Astrocyte of the cerebellum (primary cell): ENCODE results near the gene FLNA.

ENCODE experiments used
- DNase-seq: peaks from one replicate; pipeline ENCODE4 v3.0.0-alpha.2; 2011; ENCODE audit warnings: low read depth
- H3K4me3 ChIP-seq: 2 replicates; pipeline ENCODE4 v1.5.1; 2011; ENCODE audit warnings: mild to moderate bottlenecking, low read depth, low read length, moderate library complexity
- in situ Hi-C: cut with HindIII; loops from 2 replicates; pipeline ENCODE4 v1.10.0; 2017; ENCODE audit warnings: low sequenced_read_pairs
- TF ChIP-seq, protein P1 (sequence below): IDR thresholded peaks from 2 replicates; pipeline ENCODE4 v1.5.1; 2012; ENCODE audit warnings: low read length, low read depth, moderate library complexity, mild to moderate bottlenecking; ENCODE audit errors: missing control alignments

FLNA gene

DNA sequence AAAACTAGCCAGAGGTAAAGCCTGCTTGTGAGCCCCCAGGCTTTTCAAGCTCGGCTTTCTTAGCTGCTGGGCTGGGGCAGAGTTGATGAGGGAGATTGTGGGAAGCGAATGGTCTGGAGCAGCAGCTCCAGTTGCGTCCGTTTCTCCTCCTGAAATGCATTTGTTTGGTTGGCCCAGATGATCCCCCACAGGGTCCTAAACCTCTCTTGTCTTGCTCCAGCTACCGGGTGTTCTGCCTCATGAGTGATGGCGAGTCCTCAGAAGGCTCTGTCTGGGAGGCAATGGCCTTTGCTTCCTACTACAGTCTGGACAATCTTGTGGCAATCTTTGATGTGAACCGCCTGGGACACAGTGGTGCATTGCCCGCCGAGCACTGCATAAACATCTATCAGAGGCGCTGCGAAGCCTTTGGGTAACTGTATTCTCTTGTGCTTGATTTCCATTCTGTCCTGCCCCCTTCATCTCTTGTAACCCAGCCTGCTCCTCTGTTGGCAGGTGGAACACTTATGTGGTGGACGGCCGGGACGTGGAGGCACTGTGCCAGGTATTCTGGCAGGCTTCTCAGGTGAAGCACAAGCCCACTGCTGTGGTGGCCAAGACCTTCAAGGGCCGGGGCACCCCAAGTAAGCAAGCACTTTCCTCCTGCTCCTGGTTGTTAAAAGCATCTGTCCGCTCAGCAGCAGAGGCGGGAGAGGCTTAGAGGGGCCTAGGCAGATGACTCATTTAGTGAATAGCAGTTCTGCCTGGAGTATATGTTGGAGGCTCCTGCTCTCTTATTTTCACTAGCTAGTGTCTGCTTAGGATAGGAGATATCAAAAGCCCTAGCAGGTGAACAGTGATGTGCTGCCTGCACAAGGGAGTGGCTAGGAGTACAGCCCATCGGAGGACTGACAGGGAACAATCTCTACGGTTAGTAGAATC lies 63.6 kb downstream of the FLNA start:
- TF ChIP-seq, protein P1, sequence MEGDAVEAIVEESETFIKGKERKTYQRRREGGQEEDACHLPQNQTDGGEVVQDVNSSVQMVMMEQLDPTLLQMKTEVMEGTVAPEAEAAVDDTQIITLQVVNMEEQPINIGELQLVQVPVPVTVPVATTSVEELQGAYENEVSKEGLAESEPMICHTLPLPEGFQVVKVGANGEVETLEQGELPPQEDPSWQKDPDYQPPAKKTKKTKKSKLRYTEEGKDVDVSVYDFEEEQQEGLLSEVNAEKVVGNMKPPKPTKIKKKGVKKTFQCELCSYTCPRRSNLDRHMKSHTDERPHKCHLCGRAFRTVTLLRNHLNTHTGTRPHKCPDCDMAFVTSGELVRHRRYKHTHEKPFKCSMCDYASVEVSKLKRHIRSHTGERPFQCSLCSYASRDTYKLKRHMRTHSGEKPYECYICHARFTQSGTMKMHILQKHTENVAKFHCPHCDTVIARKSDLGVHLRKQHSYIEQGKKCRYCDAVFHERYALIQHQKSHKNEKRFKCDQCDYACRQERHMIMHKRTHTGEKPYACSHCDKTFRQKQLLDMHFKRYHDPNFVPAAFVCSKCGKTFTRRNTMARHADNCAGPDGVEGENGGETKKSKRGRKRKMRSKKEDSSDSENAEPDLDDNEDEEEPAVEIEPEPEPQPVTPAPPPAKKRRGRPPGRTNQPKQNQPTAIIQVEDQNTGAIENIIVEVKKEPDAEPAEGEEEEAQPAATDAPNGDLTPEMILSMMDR: no peak
- H3K4me3 ChIP-seq: no peak overlapping the region
- DNase-seq: no peak
- in situ Hi-C loops: no loop called here

DNA sequence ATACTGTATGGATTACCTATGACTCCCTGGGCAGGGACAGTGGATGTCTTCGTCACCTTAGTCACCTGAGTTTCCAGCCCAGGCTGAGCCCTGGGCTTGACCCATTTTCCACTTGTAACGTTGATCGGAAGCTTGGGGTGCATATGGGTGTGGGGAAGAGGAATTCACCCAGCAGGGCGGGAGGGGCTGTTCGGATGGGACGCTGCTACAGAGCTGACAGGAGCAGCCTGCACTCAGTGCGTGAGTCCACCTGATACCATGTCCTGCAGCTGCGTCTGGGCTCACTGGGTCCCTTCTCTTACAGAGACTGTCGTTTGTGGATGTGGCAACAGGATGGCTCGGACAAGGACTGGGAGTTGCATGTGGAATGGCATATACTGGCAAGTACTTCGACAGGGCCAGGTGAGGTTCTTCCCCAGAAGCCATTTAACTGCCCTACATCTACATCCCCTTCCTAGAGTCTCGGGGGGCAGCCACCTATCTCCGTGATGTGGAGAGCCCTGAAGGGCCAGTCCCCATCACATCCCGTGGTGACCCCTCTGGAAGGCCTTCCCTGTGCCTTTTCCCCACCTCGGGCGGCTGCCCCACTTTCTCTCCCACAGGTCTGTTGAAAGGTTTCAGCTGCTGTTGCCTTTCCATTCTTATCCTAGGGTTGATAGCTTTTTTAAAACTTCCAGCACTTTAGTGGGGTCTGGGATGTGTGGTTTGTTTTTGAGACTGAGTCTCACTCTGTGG lies 65.2 kb downstream of the FLNA start:
- TF ChIP-seq, protein P1: no peak
- in situ Hi-C loops: no loop called here
- H3K4me3 ChIP-seq: no peak overlapping the region
- DNase-seq: no peak

DNA sequence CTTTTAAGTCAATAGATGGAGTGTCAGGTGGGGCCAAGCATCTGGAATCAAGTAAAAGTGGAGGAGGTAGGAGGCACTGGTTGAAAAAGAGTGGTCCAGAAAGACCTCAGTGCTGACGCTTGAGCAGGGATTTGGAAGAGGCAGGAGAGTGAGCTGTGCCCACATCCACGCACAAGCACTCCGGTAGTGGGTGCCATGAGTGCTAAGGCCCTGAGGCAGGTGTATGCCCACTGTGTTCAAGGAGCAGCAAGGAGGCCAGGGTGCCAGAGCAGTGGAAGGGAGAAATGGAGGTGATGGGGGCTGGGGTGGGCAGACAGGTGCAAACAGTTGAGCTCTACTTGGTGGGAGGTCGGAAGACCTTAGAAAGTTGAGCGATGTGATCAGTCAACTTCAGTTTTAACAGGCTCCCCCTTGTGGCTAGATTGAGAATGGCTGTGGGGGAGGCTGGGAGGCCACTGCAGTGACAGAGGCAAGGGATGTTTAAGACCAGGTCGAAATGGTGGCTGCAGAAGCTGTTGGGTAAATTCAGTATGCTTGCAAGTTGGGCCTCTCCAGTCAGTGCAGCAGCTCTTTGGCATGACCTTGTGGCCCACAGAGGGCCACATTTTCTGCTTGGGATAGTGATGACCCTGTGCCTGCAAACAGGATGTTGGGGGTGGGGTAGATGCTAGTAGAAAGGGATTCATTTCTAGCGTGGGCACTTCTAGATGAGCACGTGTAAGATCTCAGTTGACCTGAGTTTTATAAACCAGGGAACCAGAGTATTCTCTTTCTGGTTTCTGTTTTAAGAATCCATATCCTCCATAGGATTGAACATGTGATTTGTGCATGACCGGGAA lies 66.1 kb downstream of the FLNA start:
- TF ChIP-seq, protein P1: peak; percentile 68
- no peak overlapping the region for H3K4me3 ChIP-seq
- in situ Hi-C loops: no loop called here
- DNase-seq: no peak

GRCh38 chrX:154307202-154307601 lies 67.2 kb downstream of the FLNA start:
- TF ChIP-seq, protein P1: no peak
- no peak for DNase-seq
- no peak overlapping the region for H3K4me3 ChIP-seq
- in situ Hi-C loops: no loop called here

GRCh38 chrX:154305541-154306205 lies 68.8 kb downstream of the FLNA start:
- H3K4me3 ChIP-seq: no peak overlapping the region
- no peak for DNase-seq
- TF ChIP-seq, protein P1: no peak
- in situ Hi-C loops: no loop called here
